Fibroblast of lung (primary cell): Measurements from ENCODE around the gene ECEL1. TPM values are rescaled to one million over a fixed set of nuclear protein-coding genes. Genes with fewer than 3 reads are reported as not detected.
A peak's percentile ranks its signal among the peaks of the same experiment; 100 is the strongest.

ENCODE experiments used
- DNase-seq, 2 donors: peaks; one replicate each; pipeline versions ENCODE4 v3.0.0 to v3.0.0-alpha.2; 2010; ENCODE audit warnings: low read depth in 2 of 2
- H2AFZ ChIP-seq: 2 replicates; pipeline ENCODE4 v1.5.1; 2012; ENCODE audit warnings: low read length, control low read depth, inconsistent platforms
- H3K27ac ChIP-seq: 2 replicates; pipeline ENCODE4 v1.5.1; 2011; ENCODE audit warnings: low read length, control low read depth; ENCODE audit not compliant: insufficient read depth
- H3K27me3 ChIP-seq: 2 replicates; pipeline ENCODE4 v1.5.1; 2011; ENCODE audit warnings: mild to moderate bottlenecking, low read length; ENCODE audit not compliant: control insufficient read depth, insufficient read depth
- H3K36me3 ChIP-seq: 2 replicates; pipeline ENCODE4 v1.5.1; 2011; ENCODE audit warnings: low read length; ENCODE audit not compliant: control insufficient read depth, insufficient read depth
- H3K4me1 ChIP-seq: 2 replicates; pipeline ENCODE4 v1.5.1; 2011; ENCODE audit warnings: low read length; ENCODE audit not compliant: control insufficient read depth, insufficient read depth; ENCODE audit errors: extremely low read depth
- H3K4me2 ChIP-seq: 2 replicates; pipeline ENCODE4 v1.5.1; 2011; ENCODE audit warnings: low read length, control low read depth; ENCODE audit not compliant: insufficient read depth; ENCODE audit errors: extremely low read depth
- H3K4me3 ChIP-seq, 4 experiments: fragments of 200-600 bp in 1 of 4; sonication (generic) in 1 of 4; replicated peaks in 1 of 4; 2 replicates each; pipeline ENCODE4 v1.5.1; 2011 to 2016; ENCODE audit warnings: low read length in 4 of 4, low read depth in 3 of 4, mild to moderate bottlenecking in 3 of 4, control low read depth in 2 of 4, inconsistent platforms in 1 of 4, mixed read lengths in 1 of 4; ENCODE audit not compliant: insufficient read depth in 1 of 4; ENCODE audit errors: control extremely low read depth in 1 of 4
- H3K79me2 ChIP-seq: 2 replicates; pipeline ENCODE4 v1.5.1; 2012; ENCODE audit warnings: mild to moderate bottlenecking, low read length, inconsistent platforms; ENCODE audit not compliant: control insufficient read depth, insufficient read depth
- H3K9ac ChIP-seq: 2 replicates; pipeline ENCODE4 v1.5.1; 2011; ENCODE audit warnings: mild to moderate bottlenecking, low read length, control low read depth; ENCODE audit not compliant: insufficient read depth
- H3K9me3 ChIP-seq: 2 replicates; pipeline ENCODE4 v1.5.1; 2012; ENCODE audit warnings: low read depth, low read length; ENCODE audit not compliant: control insufficient read depth, insufficient read depth
- H4K20me1 ChIP-seq: 2 replicates; pipeline ENCODE4 v1.5.1; 2011; ENCODE audit warnings: low read length; ENCODE audit not compliant: control insufficient read depth, insufficient read depth; ENCODE audit errors: extremely low read depth
- EZH2 ChIP-seq: IDR thresholded peaks from 2 replicates; pipeline ENCODE4 v1.5.1; 2012; ENCODE audit warnings: low read length, control low read depth, mild to moderate bottlenecking; ENCODE audit errors: missing control alignments
- polyA plus RNA-seq, 2 donors: library from polyadenylated mRNA; depleted of rRNA in 1 of 2; stranded (reverse) in 1 of 2; unstranded in 1 of 2; fragments of >200 nt; gene quantifications; 2 replicates each; pipeline ENCODE4 v1.2.1, GENCODE V29; 2011 to 2012; ENCODE audit warnings: missing spikeins in 1 of 2
- total RNA-seq: library from RNA; depleted of rRNA; stranded (reverse); fragments of >200 nt; gene quantifications from 2 replicates; pipeline ENCODE4 v1.2.1, GENCODE V29; 2014
- TF ChIP-seq, protein P1 (sequence below), 2 donors: IDR thresholded peaks in 1 of 2; conservative IDR thresholded peaks in 1 of 2; 1 replicate in 1 of 2; 2 replicates in 1 of 2; pipeline ENCODE4 v1.5.1; 2011 to 2012; ENCODE audit warnings: low read length in 2 of 2, control low read depth in 1 of 2, inconsistent platforms in 1 of 2, low read depth in 1 of 2, mild to moderate bottlenecking in 1 of 2

ECEL1 gene
- total and polyA plus RNA-seq, 2 donors (not counting 1 experiment from before 2014, with no cell fraction given): not detected

DNA sequence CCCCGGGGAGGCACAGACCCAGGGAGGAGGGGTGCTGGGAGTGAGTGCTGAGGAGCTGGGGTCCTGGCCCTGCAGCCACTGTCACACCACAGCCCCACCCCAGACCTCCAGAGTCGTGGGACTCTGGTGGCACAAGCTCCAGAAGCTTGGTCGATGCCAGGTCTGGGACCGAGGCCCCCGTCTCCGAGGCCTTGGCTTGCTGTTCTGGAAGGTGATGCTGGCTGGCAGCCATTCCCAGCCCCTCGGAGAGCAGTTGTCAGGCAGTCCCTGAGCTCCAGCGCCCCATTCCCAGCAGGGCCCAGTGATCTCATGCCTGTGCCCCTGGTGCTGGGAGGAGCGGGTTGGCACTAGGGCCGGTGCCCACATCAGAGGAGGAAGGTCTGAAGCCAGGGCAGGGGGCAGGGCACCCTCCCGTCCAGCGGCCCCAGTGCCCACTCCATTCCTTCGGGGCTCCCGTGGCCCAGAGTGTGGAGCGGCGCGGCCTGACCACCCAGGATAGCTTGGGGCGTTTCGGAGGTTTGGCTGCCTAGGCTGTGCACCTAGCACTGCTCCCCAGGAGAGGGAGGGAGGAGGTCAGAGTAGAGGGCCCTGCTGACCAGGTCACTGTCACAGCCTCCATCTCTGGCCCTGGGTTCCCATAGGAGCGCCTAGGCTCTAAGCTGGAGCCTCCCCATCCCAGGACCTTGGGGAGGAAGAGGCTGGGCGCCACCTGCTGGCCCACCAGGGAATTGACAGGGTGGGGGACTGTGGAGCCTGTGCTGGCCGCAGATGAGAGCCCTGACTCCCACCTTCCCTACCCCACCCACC is 48.5 kb downstream of the ECEL1 start:
- H3K9me3 ChIP-seq: no peaks in the 10 kb centered on the region
- no peak overlapping the region for H2AFZ ChIP-seq
- H3K79me2 ChIP-seq: no peaks in the 10 kb centered on the region
- H3K27ac ChIP-seq: no peak overlapping the region
- no peak overlapping the region for H3K4me3 ChIP-seq
- TF ChIP-seq, protein P1, sequence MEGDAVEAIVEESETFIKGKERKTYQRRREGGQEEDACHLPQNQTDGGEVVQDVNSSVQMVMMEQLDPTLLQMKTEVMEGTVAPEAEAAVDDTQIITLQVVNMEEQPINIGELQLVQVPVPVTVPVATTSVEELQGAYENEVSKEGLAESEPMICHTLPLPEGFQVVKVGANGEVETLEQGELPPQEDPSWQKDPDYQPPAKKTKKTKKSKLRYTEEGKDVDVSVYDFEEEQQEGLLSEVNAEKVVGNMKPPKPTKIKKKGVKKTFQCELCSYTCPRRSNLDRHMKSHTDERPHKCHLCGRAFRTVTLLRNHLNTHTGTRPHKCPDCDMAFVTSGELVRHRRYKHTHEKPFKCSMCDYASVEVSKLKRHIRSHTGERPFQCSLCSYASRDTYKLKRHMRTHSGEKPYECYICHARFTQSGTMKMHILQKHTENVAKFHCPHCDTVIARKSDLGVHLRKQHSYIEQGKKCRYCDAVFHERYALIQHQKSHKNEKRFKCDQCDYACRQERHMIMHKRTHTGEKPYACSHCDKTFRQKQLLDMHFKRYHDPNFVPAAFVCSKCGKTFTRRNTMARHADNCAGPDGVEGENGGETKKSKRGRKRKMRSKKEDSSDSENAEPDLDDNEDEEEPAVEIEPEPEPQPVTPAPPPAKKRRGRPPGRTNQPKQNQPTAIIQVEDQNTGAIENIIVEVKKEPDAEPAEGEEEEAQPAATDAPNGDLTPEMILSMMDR (conservative IDR thresholded peaks at IDR 0.05 in 1 of 2, IDR thresholded peaks at IDR 0.05 in 1 of 2; ENCODE audit: low read depth in 1 of 2, low read length in 2 of 2): peak in 1 of 2 donors; percentile 37
- TF ChIP-seq EZH2: no peak
- no peaks in the 10 kb centered on the region for H3K27me3 ChIP-seq
- no peaks in the 10 kb centered on the region for H3K36me3 ChIP-seq
- H3K4me2 ChIP-seq: no peak overlapping the region
- no peaks in the 10 kb centered on the region for H3K4me1 ChIP-seq
- H4K20me1 ChIP-seq: no peaks in the 10 kb centered on the region
- H3K9ac ChIP-seq: no peak overlapping the region
- DNase-seq: peak in 1 of 2 donors; percentile 5

DNA sequence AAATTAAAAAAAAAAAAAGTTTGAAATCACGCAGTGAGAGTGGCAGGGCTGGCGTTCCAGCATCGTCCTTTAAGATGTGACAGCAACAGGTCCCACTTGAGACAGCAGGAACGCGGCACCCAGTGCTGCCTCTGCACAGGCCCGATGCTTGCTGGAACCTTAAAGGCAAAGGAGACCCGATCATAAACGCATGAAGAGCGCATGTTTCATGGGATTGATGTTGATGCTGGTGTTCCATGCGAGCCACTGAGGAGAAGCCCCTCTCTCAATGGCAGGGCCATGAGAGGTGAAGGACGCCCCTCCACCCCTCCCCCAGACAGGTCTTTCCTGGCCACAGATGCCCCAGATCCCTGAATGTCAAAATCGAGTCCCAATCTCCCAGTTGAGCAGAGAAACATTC is 49.5 kb downstream of the ECEL1 start:
- Histone ChIP-seq H3K79me2 (no peaks in the 10 kb centered on the region), H3K9me3 (no peaks in the 10 kb centered on the region), H3K4me1 (no peaks in the 10 kb centered on the region), H3K36me3 (no peaks in the 10 kb centered on the region), H3K9ac (no peak overlapping the region), H3K4me3 (no peak overlapping the region), H3K27ac (no peak overlapping the region), H4K20me1 (no peaks in the 10 kb centered on the region), H3K4me2 (no peak overlapping the region), H3K27me3 (no peaks in the 10 kb centered on the region), H2AFZ (no peak overlapping the region)
- no peak for DNase-seq
- TF ChIP-seq EZH2: no peak
- TF ChIP-seq, protein P1 (conservative IDR thresholded peaks at IDR 0.05 in 1 of 2, IDR thresholded peaks at IDR 0.05 in 1 of 2; ENCODE audit: low read depth in 1 of 2, low read length in 2 of 2): no peak

DNA sequence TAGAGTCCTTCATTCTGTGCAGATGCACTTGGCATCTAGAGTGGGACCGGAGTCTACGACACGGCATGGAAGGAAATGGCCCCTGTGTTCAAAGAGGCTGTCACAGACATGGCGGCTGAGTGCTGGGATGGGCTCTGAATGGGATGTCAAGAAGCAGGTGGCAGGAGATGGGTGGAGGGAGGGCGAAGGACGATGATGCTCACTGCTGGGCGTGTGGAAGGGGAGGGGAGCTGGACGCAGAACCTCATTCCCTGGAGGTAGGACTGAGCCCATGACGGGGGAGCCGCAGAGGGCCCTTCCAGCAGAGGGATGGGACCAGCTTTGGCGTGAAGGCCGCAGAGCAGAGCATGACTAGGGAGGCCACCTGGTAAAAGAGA is 50.5 kb downstream of the ECEL1 start:
- no peak overlapping the region for H3K4me3 ChIP-seq
- no peaks in the 10 kb centered on the region for H4K20me1 ChIP-seq
- H2AFZ ChIP-seq: no peak overlapping the region
- H3K27me3 ChIP-seq: no peaks in the 10 kb centered on the region
- H3K9ac ChIP-seq: no peak overlapping the region
- TF ChIP-seq, protein P1 (conservative IDR thresholded peaks at IDR 0.05 in 1 of 2, IDR thresholded peaks at IDR 0.05 in 1 of 2; ENCODE audit: low read depth in 1 of 2, low read length in 2 of 2): no peak
- no peak for TF ChIP-seq EZH2
- no peak overlapping the region for H3K27ac ChIP-seq
- no peaks in the 10 kb centered on the region for H3K79me2 ChIP-seq
- H3K4me1 ChIP-seq: no peaks in the 10 kb centered on the region
- H3K4me2 ChIP-seq: no peak overlapping the region
- DNase-seq: no peak
- no peaks in the 10 kb centered on the region for H3K36me3 ChIP-seq
- H3K9me3 ChIP-seq: no peaks in the 10 kb centered on the region
